Upper lobe of right lung (tissue), 1 donor: Measurements from ENCODE around the gene ITGBL1. TPM values are rescaled to one million over a fixed set of nuclear protein-coding genes. Genes with fewer than 3 reads are reported as not detected.

Source experiments
- ATAC-seq: fragments of 200-7000 bp; cut with Tn5 transposase; one replicate; pipeline ENCODE4 v1.9.1; 2020; ENCODE audit warnings: mild to moderate bottlenecking, moderate library complexity
- DNase-seq: peaks from one replicate; pipeline ENCODE4 v3.0.0-alpha.2; 2020
- H3K27ac ChIP-seq: fragments of 200-600 bp; one replicate; pipeline ENCODE4 v1.8.0; 2022
- H3K27me3 ChIP-seq: fragments of 200-600 bp; one replicate; pipeline ENCODE4 v1.8.0; 2022; ENCODE audit warnings: mild to moderate bottlenecking
- H3K36me3 ChIP-seq: fragments of 200-600 bp; one replicate; pipeline ENCODE4 v1.8.0; 2022
- H3K4me1 ChIP-seq: fragments of 200-600 bp; one replicate; pipeline ENCODE4 v1.8.0; 2022
- H3K4me3 ChIP-seq: fragments of 200-600 bp; one replicate; pipeline ENCODE4 v1.8.0; 2022; ENCODE audit warnings: mild to moderate bottlenecking
- H3K9me3 ChIP-seq: fragments of 200-600 bp; one replicate; pipeline ENCODE4 v1.8.0; 2022
- CTCF ChIP-seq: fragments of 200-600 bp; IDR thresholded peaks from one replicate; pipeline ENCODE4 v1.8.0; 2022; ENCODE audit warnings: antibody characterized with exemption
- intact Hi-C: fragments of 100-400 bp; cut with DNase I; formaldehyde crosslinking; loops from one replicate; pipeline ENCODE4 v1.11.0; 2022
- total RNA-seq: library from RNA; stranded (reverse); fragmentation: NEBNext Ultra II Directional; extraction: Animal tissue kit (Norgen Biotek cat#: 25700); gene quantifications from one replicate; pipeline ENCODE4 v1.2.1, GENCODE V29; 2021
- donor health status: DM: no; HTN: yes; CAD: no; lungs with severe emphysema.

The ITGBL1 gene
- total RNA-seq, 1 donor from 2014 or later, result 43.6 TPM

- no peak for TF ChIP-seq CTCF
- no peak for DNase-seq
- H3K9me3 ChIP-seq, result no peaks in the 10 kb centered on the region
- intact Hi-C loops, result no loop called here
- no peak overlapping the region for H3K4me3 ChIP-seq
- no peaks in the 10 kb centered on the region for H3K27me3 ChIP-seq
- H3K4me1 ChIP-seq, result peaks cover 10% of the 10 kb centered on the region
- H3K36me3 ChIP-seq, result no peaks in the 10 kb centered on the region
- no peak overlapping the region for H3K27ac ChIP-seq
- no peak for ATAC-seq
These were observed 176.4 kb downstream of the ITGBL1 start for GRCh38 chr13:101628900-101629299.

DNA sequence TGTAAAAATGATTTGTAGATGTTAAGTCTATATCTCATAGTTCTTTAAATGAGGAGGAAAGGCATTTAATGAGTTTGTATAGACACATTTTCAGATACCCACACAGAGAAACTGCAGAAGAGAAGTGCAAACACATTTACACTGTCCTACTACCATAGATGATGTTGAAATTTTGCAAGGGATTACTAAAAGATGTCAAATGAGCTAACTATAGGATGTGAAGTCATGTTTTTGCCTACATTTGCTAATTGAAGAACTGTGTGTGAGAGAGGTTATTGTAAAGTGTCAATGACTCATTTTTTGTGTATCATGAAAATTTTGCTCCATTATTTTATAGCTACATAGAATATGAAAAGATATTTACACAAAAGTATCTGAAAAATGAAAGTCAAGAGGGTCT lies 178.9 kb downstream of the ITGBL1 start:
- no peaks in the 10 kb centered on the region for H3K9me3 ChIP-seq
- intact Hi-C loops, result no loop called here
- no peak for ATAC-seq

DNA sequence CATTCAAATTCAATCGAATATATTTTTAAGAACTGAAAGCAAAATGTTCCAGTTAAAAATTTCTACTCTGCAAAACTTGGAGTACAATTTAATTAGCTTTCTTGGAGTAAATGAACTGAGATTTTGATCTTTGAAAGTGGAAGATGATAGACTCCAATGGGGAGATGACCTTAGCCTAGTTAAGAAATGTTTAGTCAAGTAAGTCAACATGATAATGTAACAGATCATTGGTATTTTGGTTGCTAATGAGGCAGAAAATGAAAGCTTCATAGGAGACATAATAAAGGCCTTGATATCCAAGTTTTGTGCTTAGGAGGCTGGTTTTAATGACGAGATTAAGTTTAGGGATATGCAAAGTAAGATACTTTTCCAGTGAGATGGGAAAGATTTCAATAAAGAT lies 181.7 kb downstream of the ITGBL1 start:
- Histone ChIP-seq H3K36me3 (no peaks in the 10 kb centered on the region), H3K27ac (no peak overlapping the region), H3K9me3 (no peaks in the 10 kb centered on the region), H3K27me3 (no peaks in the 10 kb centered on the region), H3K4me3 (no peak overlapping the region), H3K4me1 (no peaks in the 10 kb centered on the region)
- TF ChIP-seq CTCF, result no peak
- intact Hi-C loops, result no loop called here
- no peak for ATAC-seq
- DNase-seq, result no peak

More for the DNA sequence above, 178.9 kb downstream of the ITGBL1 start:
- Histone ChIP-seq H3K27me3 (no peaks in the 10 kb centered on the region), H3K4me1 (no peaks in the 10 kb centered on the region), H3K4me3 (no peak overlapping the region), H3K36me3 (no peaks in the 10 kb centered on the region), H3K27ac (no peak overlapping the region)
- no peak for DNase-seq
- TF ChIP-seq CTCF, result no peak

DNA sequence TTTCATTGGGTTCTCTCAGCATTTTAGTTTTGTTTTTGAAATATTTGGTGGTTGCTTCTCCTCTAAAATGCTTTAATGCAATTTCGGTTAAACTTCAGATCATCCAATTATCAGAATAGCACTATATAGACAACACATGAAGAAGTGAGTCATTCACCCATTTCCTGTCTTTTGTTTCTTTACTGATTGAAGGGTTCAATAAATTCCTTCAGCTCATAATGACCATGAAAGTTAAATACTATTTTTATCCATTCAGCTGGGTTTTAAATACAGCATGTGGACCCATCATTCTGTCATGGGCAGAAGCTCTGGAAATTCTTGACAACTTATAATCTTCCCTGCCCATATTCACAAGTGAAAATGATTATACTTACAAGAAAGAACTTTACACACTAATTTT lies 187.2 kb downstream of the ITGBL1 start:
- no peak for TF ChIP-seq CTCF
- Histone ChIP-seq H3K27me3 (no peaks in the 10 kb centered on the region), H3K4me1 (no peaks in the 10 kb centered on the region), H3K36me3 (no peaks in the 10 kb centered on the region), H3K4me3 (no peak overlapping the region), H3K9me3 (no peaks in the 10 kb centered on the region), H3K27ac (no peak overlapping the region)
- intact Hi-C loops, result no loop called here
- no peak for ATAC-seq
- no peak for DNase-seq

GRCh38 chr13:101640788-101641400 lies 188.4 kb downstream of the ITGBL1 start:
- no peaks in the 10 kb centered on the region for H3K9me3 ChIP-seq
- no peak for TF ChIP-seq CTCF
- no peaks in the 10 kb centered on the region for H3K4me1 ChIP-seq
- intact Hi-C loops, result no loop called here
- H3K4me3 ChIP-seq, result no peak overlapping the region
- H3K36me3 ChIP-seq, result no peaks in the 10 kb centered on the region
- no peaks in the 10 kb centered on the region for H3K27me3 ChIP-seq
- no peak for DNase-seq
- ATAC-seq, result no peak
- no peak overlapping the region for H3K27ac ChIP-seq

- Histone ChIP-seq H3K27me3 (no peaks in the 10 kb centered on the region), H3K4me3 (no peak overlapping the region), H3K9me3 (no peaks in the 10 kb centered on the region), H3K36me3 (no peaks in the 10 kb centered on the region), H3K27ac (no peak overlapping the region), H3K4me1 (no peaks in the 10 kb centered on the region)
- ATAC-seq (no peak), DNase-seq (no peak)
- intact Hi-C loops, result no loop called here
- TF ChIP-seq CTCF, result no peak
These were observed 193.4 kb downstream of the ITGBL1 start for GRCh38 chr13:101645871-101646270.
